Inflammatory macrophage treated with lipopolysaccharide for 1 hour (primary cell): ENCODE data around the gene BRSK2.
"Not testable (repeated sequence)": the region's sequence is repeated elsewhere in the genome, so short reads cannot be mapped to it uniquely, and the experiment has no call there.

ENCODE experiments used
- DNase-seq, 2 donors: peaks; one replicate each; pipeline ENCODE4 v3.0.0-alpha.2; 2020 to 2022

BRSK2 gene

DNA sequence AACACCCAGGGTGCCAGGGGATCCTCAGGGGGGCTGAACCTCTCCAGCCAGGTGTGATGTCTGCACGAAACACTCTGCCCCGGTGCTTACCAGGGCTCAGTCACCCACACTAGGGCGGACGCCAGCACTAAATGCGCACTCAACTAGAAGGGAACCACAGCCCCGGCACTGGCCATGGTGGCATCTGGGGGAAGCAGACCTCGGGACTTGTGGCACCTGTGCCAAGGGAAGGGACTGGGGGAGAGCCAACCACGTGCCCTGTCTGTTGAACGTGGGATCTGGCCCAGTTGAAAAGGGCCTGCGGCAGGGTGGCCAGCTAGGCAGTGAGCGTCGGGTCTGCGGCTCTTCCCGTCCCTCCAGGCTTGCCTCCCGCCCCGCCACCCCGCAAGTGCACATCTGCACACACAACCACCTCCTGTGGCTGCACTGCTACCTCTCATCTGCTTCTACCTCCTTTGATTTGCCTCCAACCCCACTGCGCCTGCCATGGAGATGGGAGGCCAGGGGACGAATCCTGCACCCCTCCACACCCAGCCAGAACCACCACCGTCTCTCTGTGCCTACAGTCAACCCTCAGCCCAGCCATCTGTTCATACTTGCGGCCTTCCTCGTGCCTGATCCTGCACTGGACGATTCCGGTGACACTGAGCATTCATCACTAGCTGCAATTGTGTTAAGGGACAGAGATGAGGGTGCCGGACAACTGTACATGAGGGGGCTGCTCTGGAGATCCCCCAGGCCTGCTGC, 111.9 kb downstream of the BRSK2 start:
- no peak for DNase-seq

DNA sequence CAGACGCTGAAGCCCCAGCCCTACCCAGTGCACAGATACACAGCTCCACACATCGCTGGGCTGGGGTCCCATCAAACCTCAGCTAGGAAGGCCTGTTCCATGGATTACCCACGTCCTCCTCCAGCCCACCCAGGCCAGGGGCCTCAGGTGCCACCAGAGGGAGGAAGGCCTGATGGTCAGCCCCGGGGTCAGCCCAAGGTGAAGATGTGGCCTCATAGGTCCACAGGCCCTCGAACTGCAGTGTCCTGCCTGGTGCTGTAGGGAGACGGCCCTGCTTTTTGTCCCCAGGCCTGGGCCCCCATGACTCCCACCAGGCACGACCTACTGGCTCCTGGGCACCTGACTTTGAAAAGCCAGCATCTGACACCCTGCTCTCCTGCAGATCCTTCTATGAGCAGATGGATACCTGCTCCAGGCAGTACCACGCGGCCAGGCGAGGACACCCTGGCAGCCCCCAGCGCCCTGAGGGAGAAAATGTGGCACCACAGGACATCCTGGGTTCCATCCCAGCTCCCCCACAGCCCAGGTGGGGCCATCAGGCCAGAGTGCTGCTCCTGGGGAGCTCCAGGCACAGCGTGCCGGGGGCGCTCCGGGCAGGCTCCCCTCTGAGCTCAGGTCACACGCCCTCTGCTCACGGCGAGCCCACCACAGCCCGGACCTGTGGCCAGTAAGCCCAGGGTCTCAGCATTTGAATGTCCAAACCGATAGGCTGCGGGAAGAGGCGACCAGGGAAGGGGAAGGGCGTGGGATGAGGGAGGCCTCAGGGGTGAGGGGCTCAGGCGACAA, 112.6 kb downstream of the BRSK2 start:
- no peak for DNase-seq

DNA sequence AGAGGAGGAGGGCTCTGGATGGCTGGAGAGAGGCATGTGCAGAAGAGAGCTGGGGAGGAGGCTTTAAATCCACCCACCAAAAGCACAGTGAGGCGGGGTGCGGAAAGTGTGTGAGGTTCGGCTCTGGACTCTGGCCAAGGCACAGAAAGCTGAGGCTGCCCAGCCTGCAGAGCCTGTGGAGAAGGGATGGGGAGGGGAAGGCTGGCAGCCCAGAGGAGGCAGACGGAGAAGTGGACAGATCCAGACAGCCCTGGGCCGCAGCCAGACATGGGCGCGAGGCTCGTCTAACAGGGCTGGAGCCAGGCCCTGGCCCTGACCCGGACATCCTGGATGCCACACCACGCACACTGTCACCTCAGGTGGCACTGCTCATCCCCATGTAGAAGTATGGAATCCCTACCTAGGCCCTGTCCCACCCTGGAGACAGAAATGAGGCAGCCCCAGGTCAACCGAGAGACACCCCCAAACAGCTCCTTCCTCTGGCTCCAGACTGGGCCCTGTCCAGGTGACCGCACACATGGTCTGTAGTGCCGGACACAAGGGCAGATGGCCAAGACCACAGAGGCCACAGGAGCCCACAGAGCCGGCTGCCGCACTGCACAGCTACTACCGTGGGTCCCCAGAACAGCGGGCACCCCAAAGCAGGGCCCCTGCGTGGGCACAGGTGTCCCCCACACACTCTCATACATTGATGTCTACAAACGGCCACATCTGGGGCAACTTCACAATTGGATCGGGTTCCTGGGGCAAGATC, 113.4 kb downstream of the BRSK2 start:
- DNase-seq: no peak

DNA sequence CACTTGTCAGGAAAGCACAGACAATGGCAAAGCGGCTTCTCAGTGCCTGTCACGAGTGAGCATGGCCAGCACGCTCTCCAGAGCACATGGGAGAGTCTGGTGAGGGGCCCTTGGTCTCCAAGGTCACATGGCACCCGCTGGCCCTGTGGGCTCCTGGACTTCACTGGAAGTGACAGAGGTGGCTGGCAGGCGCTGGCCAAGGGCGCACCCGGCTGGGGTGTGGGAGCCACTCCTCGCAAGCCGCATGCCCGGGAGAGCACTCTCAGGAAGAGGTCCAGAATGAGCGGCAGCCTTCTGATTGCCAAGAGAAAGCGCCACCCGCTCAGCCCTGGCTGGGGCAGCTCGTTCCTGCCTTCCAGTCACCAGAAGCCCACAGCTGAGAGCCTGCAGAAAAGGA, 114.0 kb downstream of the BRSK2 start:
- DNase-seq: no peak

DNA sequence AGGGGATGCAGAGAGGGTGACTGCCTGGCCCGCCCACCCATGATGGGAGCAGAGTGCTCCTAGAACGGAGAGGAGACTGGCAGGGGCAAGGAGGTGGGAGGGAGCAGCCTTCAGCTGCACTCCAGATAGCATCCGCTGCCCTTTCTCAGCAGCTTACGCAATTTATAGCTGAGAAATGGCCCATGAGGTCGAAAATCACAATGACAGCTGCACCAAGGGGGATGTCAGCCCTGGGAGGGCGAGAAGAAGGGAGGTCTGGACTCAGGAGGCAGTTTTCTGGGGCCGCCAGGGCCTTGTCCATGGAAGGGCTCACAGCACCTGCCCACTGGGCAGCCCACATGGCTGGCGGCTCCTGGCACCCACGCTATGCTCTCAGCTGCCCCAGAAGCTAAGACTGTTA, 114.4 kb downstream of the BRSK2 start:
- DNase-seq: no peak

DNA sequence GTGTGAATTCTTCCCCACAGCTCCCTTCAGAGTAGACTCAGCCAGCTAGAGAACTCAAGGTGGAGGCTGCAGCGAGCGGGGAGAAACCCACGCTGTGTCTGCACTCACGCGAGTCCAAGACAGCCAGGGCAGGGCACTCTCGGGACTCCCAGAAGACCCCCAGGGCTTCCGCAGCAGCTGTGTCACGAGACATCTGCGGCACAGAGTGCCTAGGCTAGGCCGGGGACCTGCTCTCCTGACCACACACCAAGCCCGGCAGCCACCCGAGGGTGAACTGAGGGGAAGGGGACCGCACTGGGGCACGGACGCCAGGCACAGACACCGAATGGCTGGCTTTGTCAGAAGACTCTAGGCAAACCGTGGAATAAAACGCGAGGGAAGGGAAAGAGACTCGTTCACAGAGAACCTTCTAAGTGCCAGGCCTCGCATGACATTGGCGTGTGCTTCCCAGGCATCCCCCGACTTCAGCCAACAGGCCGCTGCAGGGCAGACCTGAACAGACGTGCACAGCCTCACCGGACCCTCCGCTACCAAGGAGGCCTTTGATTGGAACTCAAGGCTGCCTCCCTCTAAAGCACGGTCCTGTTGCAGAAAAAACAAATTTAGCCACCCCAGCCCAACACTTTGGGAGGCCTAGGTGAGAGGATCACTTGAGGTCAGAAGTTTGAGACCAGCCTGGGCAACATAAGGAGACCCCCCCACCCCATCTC, 115.0 kb downstream of the BRSK2 start:
- DNase-seq: no peak

DNA sequence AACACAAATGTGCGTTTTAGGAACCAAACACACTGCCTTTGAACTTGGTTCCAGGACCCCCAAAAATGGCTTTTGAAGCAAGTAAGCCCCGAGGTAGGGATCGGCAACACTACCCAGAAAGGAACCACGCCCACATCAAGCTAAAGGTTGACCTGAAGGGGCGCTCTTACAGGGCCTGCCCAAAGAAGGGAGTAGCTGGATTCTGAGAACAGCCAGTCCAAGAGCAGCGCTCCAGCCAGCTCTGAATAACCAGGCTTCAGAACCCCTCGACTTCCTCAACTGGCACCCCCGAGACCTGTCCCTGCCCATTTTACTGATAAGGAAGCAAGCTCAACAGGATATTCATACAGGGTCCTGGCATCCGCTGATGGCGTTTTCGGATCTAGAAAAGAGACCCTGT, 115.7 kb downstream of the BRSK2 start:
- no peak for DNase-seq

DNA sequence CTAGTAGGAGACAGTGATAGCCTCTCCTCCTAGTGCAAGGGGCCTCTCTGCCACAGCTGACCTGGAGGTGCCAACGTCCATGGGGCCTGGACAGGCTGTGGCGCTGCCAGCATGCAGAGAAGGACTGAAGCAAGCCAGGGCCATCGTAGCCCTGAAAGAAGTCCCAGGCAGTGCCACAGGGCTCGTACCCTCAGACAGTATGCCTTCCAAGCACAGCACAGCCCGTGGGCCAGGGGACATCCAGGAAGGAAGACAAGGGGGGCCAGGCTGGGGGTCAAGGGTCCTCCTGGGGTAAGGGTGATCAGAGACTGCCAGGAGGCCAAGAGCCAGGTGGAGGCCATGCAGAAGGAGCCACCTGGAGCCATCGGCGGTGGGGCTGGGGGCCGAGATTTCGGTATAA, 117.2 kb downstream of the BRSK2 start:
- no peak for DNase-seq

DNA sequence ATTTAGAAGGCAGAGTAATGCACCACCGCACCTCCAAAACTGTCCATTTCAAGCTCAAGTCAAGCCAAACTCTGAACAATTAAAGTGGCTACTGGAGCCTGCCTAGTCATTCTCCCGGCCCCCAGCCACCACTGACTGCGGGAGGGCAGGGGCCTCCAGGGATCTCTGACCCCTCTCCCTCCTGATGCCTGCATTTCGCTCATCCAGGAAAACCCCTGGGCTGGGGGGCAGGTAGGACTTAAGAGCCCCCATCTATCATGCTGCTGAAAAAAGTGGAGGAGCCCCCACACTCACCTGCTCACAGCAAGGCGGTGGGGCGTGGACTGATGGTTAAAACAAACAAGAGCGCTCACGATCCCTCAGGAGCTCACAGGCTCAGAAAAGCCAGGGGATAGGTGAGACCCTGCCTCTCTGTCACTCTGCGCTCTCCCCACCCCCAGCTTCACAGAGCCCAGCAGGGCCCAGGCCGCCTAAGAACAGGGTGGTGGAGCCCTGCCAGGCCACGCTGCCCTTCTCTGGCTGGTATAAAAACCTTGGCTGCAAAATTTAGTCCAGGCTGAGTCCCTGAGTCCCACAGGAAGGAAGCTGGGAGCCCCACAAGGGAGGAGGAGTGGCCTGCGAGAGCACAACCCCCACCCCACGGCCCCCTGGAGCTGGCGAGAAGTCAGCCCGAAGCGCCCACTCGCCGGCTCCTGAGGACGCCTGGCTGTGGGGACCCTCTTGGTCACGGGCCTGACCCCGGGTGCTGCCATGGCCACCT, 117.8 kb downstream of the BRSK2 start:
- no peak for DNase-seq

DNA sequence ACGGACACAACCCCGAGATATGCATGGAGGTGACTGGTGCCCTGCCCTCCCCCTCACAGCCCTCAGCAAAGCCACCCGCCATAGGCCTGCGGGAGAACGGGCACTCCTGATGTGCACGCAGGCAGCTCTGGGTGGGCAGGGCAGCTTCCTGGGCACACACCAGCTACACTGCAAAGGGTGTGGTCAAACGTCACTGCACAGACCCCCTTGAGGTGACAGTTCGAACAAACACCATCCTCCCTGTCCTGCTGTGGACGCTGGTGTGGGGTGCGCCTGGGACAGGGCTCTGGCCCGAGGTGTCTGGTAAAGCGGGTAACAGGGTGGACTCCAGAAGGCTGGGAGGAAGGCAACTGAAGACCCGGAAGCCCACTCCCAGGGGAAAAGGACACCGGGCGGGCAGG, 118.8 kb downstream of the BRSK2 start:
- DNase-seq: no peak

DNA sequence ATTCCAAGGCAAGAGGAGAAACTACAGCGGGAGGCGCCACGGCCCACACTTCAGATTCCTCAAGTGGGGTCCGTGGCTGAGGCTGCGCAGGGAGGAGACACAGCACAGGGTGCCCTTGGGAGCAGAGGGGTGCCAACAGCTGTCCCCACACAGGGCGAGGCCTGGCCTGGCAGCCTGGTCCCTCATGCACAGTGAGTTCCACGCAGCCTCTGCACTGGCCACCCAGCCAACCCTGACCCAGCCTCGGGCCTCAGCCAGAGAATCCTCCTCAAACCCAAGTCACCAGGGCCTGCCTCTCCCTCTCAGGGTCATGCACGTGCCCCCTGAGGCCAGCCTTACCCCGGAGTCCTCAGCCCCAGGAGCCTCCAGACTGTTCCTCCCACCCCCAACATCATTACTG, 119.3 kb downstream of the BRSK2 start:
- no peak for DNase-seq

DNA sequence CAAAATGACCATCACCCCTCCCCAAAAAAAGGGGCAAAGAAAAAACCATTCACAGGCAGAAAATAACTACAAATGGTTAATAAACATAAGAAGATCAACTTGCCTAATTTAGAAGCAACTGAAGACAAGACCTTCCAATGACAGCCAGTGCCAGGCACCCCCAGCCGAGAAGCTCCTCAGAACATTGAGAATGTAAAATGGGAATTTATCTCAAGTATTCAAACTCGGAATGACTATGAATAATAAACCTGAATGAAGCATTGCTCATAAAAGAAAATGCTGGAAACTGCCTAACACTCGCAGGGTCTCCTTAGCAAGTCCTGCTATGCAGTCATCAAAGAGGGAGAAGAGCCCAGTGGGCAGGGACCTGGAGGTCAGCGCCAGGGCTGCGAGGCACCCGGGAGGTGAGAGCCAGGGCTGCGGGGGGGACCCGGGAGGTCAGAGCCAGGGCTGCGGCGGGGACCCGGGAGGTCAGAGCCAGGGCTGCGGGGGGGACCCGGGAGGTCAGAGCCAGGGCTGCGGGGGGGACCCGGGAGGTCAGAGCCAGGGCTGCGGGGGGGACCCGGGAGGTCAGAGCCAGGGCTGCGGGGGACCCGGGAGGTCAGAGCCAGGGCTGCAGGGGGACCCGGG, 120.0 kb downstream of the BRSK2 start:
- no peak for DNase-seq

DNA sequence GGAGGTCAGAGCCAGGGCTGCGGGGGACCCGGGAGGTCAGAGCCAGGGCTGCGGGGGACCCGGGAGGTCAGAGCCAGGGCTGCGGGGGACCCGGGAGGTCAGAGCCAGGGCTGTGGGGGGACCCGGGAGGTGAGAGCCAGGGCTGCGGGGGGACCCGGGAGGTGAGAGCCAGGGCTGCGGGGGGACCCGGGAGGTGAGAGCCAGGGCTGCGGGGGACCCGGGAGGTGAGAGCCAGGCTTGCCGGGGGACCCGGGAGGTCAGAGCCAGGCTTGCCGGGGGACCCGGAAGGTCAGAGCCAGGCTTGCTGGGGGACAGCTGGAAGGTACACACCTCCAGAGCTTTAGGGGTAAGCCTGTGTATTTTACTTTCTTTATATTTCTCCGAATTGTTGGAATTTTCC, 120.6 kb downstream of the BRSK2 start:
- not testable (repeated sequence) for DNase-seq

DNA sequence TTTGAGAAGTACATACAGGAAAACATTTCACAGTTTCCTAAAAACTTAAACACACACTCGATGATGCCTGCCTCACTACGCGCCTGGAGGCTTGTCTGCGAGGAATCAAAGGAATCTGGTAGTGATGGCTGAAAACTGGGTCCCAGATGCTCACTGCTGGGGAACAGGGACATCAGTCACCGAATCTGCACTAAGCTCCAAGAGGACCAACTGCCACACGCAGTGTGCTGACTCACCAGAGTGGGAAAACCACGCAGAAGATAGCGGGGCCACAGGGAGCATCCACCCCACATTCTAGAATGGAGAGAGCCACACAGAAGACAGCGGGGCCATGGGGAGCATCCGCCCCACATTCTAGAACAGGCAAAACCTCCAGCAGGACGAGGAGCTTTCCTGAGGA, 121.2 kb downstream of the BRSK2 start:
- no peak for DNase-seq

DNA sequence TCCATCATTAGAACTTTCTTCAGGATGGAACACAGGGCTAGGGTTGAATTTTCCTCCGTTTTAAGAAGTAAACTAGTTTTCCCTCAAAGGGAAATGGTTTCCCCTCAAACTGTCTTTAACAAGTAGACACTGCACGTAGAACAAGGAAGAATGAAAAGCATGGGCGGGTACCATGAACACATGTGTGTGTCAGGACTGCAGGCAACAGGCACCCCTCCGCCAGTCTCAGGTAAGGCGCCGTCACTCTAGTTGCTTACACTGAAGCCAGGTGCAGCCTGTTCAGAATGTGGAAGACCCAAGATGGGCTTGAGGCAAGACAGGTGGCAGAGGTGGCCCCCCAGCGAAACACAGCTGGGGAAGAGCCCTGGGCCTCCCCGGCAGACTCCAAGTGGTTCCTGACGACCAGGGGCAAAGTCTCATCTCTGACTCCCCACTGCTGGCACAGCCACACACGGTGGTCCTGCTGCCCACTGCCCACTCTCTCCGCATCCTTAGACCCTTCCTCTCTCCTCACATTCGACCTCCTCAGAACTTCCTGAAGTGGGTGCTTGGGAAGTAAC, 122.3 kb downstream of the BRSK2 start:
- no peak for DNase-seq
